22Rv1 (cell line): Measurements from ENCODE around the gene NCKAP5.

Experiments used
- CTCF ChIP-seq: fragments of 450-650 bp; IDR thresholded peaks from 2 replicates; pipeline ENCODE4 v1.5.1; 2017; ENCODE audit warnings: mild to moderate bottlenecking
- ZFX ChIP-seq: fragments of 450-650 bp; IDR thresholded peaks from 2 replicates; pipeline ENCODE4 v1.6.1; 2017; ENCODE audit warnings: antibody characterized with exemption, borderline replicate concordance

- TF ChIP-seq CTCF (no peak), ZFX (no peak)
Observed at GRCh38 chr2:133072837-133073694, 495.2 kb downstream of the NCKAP5 start.
